Jurkat, Clone E6-1 (cell line): Measurements from ENCODE around the gene BBS12.

ENCODE experiments used
- DNase-seq: peaks from one replicate; pipeline ENCODE4 v3.0.0-alpha.2; 2011; ENCODE audit warnings: low read depth, low spot score
- H3K4me3 ChIP-seq: 2 replicates; pipeline ENCODE4 v1.5.1; 2011; ENCODE audit warnings: mild to moderate bottlenecking, low read length, control low read depth, moderate library complexity

The BBS12 gene

DNA sequence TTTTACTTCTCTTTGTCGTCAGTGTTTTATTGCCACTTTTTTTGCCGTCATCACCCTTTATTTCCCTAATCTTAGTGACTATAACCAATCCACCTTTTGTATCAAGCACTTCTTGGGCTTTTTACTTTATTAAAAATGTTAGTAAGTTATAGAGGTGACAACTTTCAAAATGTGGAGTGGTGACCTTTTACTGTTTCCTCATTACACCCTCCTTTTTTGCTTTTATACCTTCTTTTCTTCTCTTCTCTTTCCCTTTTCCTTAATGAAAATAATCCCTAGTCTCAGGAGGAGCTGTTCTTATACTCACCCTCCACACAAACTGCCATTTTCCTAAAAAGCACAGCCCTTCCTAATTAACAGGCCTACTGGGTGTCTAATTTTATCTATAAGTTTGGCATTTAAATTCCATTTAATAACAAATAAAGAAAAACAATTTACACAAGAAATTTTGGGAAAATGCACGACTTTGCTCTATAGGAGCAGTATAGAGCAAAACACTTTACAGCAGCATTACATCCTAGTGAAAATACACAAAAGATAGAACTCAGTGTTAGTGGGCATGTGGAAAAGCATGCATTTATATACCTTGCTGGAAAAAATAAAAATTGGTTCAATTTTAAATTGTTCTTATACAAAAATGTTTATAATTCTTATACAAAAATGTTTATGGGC, 27.3 kb downstream of the BBS12 start:
- no peak overlapping the region for H3K4me3 ChIP-seq
- DNase-seq = no peak

GRCh38 chr4:122762520-122762919, 30.0 kb downstream of the BBS12 start:
- H3K4me3 ChIP-seq = no peak overlapping the region
- no peak for DNase-seq

DNA sequence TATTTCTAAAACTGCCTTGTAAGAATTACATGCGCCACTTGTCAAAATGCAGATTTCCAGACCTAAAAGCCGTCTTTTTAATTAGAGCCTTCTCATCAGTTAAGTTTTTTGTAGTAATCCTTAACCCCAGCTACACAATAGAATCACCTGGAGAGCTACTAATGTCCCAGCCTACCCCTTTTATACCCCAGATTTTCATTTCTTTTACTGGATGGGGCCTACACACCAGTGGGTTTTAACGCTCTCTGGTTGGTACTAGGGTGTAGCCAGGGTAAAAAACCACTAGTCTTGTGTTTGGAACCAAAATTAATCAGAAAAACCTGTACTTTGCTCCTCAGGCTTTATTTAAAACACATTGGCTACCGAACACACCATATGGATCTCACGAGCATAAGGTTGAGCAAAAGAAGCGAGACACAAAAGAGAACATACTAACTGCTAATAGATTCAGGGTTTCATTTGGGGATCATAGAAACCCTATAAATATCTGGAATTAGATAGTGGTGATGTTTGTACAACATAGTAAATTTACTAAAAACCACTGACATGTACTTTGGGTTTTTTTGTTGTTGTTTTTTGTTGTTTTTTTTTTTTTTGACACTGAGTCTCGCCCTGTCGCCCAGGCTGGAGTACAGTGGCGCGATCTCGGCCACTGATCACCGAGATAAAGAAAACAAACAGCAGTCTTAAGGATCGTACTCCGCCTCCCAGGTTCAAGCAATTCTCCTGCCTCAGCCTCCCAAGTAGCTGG, 30.6 kb downstream of the BBS12 start:
- DNase-seq = no peak
- no peak overlapping the region for H3K4me3 ChIP-seq

- DNase-seq = no peak
- no peak overlapping the region for H3K4me3 ChIP-seq
Observed at GRCh38 chr4:122764071-122764820, 31.7 kb downstream of the BBS12 start.

DNA sequence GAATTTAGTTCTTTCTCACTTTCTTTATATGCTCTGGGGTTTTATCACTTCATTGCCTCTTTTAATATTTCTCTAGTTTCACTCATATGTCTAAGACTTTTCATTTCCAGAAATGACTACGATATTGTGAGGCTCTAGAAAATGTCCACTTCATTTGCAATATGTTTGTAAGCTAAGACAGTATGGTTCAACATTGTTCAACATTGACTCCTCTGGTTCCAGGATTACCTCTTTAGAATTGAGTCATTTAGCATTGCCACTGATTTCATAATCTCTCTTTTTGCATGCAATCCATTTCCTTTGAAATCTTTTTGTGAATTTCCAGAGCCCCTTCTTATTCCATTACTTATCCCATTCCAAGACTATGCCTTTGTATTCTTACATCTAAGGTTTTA, 32.3 kb downstream of the BBS12 start:
- DNase-seq = no peak

DNA sequence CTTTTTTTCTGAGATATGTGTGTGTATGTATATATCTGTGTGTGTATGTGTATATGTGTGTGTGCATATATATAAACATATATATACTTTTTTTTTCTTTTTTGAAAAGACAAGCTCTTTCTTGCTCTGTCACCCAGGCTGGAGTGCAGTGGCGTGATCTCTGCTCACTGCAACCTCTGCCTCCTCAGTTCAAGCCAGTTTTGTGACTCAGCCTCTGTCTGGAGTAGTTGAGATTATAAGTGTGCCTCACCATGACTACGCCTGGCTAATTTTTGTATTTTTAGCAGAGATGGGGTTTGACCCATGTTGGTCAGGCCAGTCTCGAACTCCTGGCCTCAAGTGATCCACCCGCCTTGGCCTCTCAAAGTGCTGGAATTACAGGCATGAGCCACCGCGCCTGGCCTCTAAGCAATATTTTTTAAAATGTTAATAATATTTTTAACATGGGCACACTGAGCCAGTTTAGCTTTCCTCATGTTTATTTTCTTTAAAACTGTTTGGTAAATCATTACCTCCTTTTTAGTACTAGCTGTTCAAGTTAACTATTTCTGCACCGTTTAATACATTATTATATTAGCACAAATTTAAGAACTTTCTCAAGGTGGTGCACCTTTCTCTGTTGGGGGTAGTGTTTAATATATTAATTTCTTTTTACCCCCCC, 33.3 kb downstream of the BBS12 start:
- DNase-seq = no peak
- no peak overlapping the region for H3K4me3 ChIP-seq

More for the DNA sequence above, 32.3 kb downstream of the BBS12 start:
- H3K4me3 ChIP-seq = no peak overlapping the region

GRCh38 chr4:122766353-122766705, 33.8 kb downstream of the BBS12 start:
- no peak overlapping the region for H3K4me3 ChIP-seq
- no peak for DNase-seq

DNA sequence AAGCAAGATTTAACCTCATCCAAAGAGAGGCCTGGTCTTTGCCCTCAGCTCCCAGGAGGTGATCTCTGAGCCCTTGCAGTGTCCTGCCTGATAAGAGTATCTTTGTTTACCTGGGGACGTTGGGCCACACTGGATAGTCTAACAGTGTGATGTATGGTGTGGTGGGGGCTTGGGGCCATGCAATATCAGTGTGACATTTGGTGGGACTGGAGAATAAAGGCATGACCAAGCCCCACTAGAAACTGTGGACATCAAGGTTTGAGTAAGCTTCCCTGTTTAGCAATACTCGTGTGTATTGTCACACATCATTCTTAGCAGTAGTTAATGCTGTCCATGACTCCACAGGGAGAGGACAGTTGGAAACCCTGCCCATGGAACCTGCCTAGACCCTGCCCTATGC, 34.4 kb downstream of the BBS12 start:
- no peak for DNase-seq
- H3K4me3 ChIP-seq = no peak overlapping the region

DNA sequence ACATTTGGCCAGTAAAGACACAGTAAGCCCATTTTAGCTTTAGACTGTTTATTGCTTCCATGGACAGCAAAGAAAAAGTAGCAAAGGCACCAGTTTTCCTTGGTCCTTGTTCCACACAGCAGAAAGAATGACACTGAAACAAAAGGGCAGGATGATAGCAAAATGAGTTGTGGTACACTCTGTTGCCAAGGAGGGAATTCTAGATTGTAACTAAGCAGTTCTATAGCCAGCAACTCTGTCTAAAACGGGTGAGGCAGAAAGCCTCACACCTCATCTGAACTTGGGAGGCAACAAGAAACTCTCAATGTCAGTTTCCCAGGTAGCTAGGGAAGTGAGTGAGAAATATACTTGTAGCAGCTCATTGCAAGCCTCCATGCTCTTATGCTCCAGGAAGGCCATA, 39.2 kb downstream of the BBS12 start:
- no peak overlapping the region for H3K4me3 ChIP-seq
- DNase-seq = no peak

DNA sequence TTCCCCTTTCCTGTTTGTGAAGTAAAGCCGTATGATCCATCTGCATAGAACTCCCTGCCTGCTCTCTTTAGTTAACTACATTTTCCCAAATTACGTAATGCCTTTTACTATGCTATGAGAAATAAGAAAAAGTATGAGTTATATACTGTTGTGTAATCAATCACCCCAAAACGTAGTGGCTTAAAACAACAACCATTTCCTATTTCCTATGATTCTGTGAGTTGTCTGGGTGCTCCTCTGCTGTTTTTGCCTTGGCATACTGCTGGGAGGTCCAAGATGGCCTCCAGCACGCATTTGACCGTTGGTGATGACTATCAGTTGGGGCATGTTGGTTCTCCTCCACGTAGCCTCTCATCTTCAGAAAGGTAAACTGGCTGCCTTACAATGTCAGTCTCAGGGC, 39.8 kb downstream of the BBS12 start:
- no peak for DNase-seq
- no peak overlapping the region for H3K4me3 ChIP-seq

GRCh38 chr4:122772986-122773385, 40.5 kb downstream of the BBS12 start:
- DNase-seq = no peak
- H3K4me3 ChIP-seq = no peak overlapping the region

DNA sequence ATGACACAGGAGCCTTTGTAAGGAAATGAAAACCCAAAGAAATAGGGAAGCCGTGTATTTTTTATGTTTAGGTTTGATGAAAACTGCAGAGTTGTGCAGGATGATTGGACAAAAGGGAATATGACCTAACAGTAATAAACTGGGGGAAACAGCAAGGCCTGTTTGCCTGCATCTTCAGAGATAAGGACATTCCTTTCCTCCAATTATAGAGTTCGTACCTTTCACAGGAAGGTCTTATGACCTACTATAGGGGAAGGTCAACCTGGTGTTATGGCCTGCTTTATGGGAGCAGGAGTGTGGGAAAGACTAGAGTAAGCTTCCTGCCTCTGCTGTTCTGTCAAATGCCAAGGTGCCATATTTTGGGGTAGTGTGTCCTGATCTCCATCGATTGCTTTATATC, 42.5 kb downstream of the BBS12 start:
- no peak for DNase-seq
- H3K4me3 ChIP-seq = no peak overlapping the region

- no peak for DNase-seq
Observed at GRCh38 chr4:122775987-122776836, 43.7 kb downstream of the BBS12 start.

GRCh38 chr4:122776916-122777315, 44.4 kb downstream of the BBS12 start:
- no peak overlapping the region for H3K4me3 ChIP-seq
- DNase-seq = no peak

More at GRCh38 chr4:122775987-122776836, 43.7 kb downstream of the BBS12 start:
- no peak overlapping the region for H3K4me3 ChIP-seq

DNA sequence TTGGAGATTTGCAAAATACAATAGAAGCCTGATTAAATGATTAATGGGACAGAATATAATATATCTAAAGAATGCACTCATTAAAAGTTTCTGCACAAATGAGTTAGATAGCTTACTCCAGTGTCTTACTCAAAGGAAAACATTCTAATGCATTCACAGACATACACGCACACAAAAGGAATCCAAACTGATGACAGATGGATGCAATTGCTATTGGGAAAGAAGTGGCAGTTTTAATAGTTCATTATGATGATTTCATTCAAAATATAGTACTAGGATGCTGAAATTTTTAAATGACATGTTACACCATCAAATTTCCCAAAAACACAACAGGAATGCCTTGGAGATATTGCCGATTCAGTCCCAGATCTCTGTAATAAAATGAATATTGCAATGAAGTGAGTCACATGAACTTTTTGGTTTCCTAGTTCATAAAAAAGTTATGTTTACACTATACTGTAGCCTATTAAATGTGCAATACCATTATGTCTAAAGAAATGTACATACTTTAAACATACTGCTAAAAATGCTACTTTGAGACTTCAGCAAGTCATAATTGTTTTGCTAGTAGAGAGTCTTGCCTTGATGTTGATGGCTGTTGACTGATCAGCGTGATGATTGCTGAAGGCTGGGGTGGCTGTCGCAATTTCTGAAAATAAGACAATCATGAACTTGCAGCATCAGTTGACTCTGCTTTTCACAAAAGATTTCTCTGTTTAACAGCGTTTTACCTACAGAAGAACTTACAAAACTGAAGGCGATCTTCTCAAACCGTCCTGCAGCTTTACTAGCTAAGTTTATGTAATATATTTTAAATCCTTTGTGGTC, 45.6 kb downstream of the BBS12 start:
- H3K4me3 ChIP-seq = no peak overlapping the region
- no peak for DNase-seq

DNA sequence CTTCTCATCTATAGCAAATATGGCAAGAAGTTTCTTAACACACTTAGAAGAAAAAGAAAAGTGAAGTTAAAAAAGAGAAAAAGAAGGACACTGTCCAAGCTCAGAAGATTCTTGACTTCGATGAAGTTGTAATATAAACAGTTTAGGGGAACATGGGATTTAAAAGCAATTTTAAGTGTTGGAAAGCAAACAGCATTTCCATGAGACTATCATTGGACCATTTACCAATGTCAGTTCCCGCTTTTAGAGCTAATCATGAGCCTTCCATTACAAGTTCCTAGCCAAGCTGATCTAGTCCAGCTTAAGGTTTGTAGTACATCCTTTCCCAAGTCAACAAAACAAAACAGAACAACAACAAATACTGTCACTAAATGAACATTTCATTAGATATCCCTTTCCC, 49.0 kb downstream of the BBS12 start:
- DNase-seq = no peak
- H3K4me3 ChIP-seq = no peak overlapping the region

- no peak for DNase-seq
- no peak overlapping the region for H3K4me3 ChIP-seq
Observed at GRCh38 chr4:122783301-122784215, 51.1 kb downstream of the BBS12 start.
